Midbrain (tissue), 1 donor: ENCODE results near the gene TXK.
"Not testable (repeated sequence)": the region's sequence is repeated elsewhere in the genome, so short reads cannot be mapped to it uniquely, and the experiment has no call there.

ENCODE experiments used
- DNase-seq: peaks from one replicate; lab custom pipeline; 2025; lab: John Stamatoyannopoulos, UW

Gene TXK

GRCh38 chr4:48134081-48134480 lies at the start of gene TXK:
Gene TXK (minus strand): TSS chr4:48134250. CDS start chr4:48134170, 80 bp downstream.
- no peak for DNase-seq

GRCh38 chr4:48180234-48180633 lies 46.2 kb upstream of the TXK start:
- DNase-seq: no peak

GRCh38 chr4:48178931-48179330 lies 44.9 kb upstream of the TXK start:
- DNase-seq: no peak

- no peak for DNase-seq
Measured at GRCh38 chr4:48175806-48176205, 41.8 kb upstream of the TXK start.

- no peak for DNase-seq
Measured at GRCh38 chr4:48175328-48175727, 41.3 kb upstream of the TXK start.

GRCh38 chr4:48173056-48173991 lies 39.3 kb upstream of the TXK start:
- no peak for DNase-seq

GRCh38 chr4:48172651-48173050 lies 38.6 kb upstream of the TXK start:
- DNase-seq: no peak

- no peak for DNase-seq
Measured at GRCh38 chr4:48169636-48170035, 35.6 kb upstream of the TXK start.

- no peak for DNase-seq
Measured at GRCh38 chr4:48167538-48168263, 33.7 kb upstream of the TXK start.

- DNase-seq: not testable (repeated sequence)
Measured at GRCh38 chr4:48164561-48164960, 30.5 kb upstream of the TXK start.

- DNase-seq: no peak
Measured at GRCh38 chr4:48163746-48164145, 29.7 kb upstream of the TXK start.

GRCh38 chr4:48162162-48162561 lies 28.1 kb upstream of the TXK start:
- DNase-seq: no peak

GRCh38 chr4:48157271-48157670 lies 23.2 kb upstream of the TXK start:
- DNase-seq: no peak

GRCh38 chr4:48156423-48156822 lies 22.4 kb upstream of the TXK start:
- no peak for DNase-seq

- DNase-seq: no peak
Measured at GRCh38 chr4:48153791-48154550, 19.9 kb upstream of the TXK start.

- no peak for DNase-seq
Measured at GRCh38 chr4:48152259-48152658, 18.2 kb upstream of the TXK start.

- no peak for DNase-seq
Measured at GRCh38 chr4:48149827-48150370, 15.8 kb upstream of the TXK start.

- DNase-seq: no peak
Measured at GRCh38 chr4:48147621-48148020, 13.6 kb upstream of the TXK start.

- DNase-seq: peak; percentile 2
Measured at GRCh38 chr4:48141048-48141447, 7.0 kb upstream of the TXK start.

- no peak for DNase-seq
Measured at GRCh38 chr4:48139691-48140090, 5.6 kb upstream of the TXK start.

GRCh38 chr4:48138936-48139335 lies 4.9 kb upstream of the TXK start:
- no peak for DNase-seq

- DNase-seq: no peak
Measured at GRCh38 chr4:48138511-48138910, 4.5 kb upstream of the TXK start.
